GM19025 (cell line): ENCODE results near the gene KPRP.

Experiments
- ATAC-seq: cut with Tn5 transposase; IDR thresholded peaks from one replicate; pipeline ENCODE4 v1.9.1; 2021; ENCODE audit warnings: mild to moderate bottlenecking, low read depth, moderate library complexity; ENCODE audit not compliant: unreplicated experiment

The KPRP gene

GRCh38 chr1:152770411-152770810 is 12.6 kb downstream of the KPRP start:
- no peak for ATAC-seq

- ATAC-seq: no peak
Observed at GRCh38 chr1:152774875-152775274, 17.1 kb downstream of the KPRP start, which contains the start of gene LCE1F. TSS of gene LCE1F (plus strand) at chr1:152775140. CDS start at chr1:152776372, 1,232 bp downstream.

DNA sequence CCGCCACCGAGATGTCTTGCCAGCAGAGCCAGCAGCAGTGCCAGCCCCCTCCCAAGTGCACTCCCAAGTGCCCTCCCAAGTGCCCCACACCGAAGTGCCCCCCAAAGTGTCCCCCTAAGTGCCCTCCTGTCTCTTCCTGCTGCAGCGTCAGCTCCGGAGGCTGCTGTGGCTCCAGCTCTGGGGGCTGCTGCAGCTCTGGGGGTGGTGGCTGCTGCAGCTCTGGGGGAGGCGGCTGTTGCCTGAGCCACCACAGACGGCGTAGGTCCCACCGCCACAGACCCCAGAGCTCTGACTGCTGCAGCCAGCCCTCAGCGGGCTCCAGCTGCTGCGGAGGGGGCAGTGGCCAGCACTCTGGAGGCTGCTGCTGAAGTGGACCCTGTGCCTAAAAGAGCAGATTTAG is 18.5 kb downstream of the KPRP start:
- no peak for ATAC-seq

DNA sequence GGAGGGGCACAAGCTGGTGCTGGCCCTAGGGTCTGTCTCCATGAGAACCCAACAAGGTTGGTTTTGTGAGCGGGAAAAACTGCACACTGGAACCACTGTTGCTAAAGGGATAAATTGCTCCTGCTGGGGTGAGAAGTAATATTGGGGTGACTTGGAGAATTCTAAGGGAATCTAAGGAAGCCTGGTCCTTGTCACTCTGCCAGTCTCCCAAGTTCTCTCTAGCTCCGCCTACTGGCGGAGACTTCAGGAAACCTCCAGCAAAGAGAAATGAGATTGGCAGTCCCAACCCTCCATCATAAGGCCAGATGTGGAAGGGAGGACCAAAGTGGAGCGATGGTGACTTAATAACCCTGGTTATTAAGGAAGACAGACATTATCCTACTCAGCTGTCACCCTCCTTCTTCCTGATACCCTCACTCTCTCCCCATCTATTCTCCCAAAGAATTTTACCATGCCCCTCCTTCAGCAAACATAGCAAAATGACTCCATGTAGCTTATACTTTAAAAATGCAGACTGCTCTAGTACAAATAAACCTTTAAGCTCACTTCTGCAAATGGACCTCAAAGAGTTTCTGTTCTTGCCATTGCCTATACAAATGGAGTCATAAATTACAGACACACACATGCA is 19.8 kb downstream of the KPRP start:
- ATAC-seq: no peak

DNA sequence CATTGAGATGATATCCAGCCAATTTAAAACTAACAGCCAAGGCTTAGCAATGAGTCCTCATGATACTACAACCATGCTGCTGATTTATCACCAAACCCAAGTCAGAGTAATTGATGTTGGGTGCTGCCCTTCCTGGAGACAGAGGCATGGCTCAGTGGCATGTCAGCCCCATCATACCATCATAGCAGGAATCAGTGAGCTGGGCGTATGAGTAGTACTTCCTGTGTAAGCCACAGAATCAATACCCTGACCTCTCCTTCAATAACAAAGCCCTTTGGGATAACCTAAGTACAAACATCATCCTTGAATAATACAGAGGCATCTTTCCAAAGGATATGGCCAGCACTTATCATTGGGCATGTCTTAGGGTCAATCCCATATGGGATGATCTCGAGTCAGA is 25.3 kb downstream of the KPRP start:
- no peak for ATAC-seq

DNA sequence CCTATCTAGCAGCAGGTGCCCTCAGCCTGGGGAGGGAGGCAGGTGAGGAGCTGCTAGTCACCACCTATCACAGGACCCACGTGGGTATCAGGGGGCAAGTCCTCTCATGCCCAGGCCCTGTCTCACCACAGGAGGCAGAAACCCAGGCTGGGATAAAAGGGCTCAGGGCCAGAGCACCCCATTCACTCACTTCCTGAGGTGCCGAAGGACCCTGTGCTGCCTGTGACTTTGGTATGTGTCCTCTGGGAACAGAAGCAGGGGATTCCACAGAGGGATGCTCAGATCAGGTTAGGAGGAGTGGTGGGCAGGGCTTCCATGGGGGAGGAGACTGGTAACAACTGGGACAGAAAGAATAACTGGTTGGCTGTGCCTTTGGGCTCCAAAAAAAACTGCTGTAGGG is 28.3 kb downstream of the KPRP start, which contains the start of gene LCE1E:
LCE1E (plus strand) TSS at position 181 of the 400 bp plus-strand sequence. CDS start 1,043 bp downstream, outside the sequence.
- ATAC-seq: no peak

DNA sequence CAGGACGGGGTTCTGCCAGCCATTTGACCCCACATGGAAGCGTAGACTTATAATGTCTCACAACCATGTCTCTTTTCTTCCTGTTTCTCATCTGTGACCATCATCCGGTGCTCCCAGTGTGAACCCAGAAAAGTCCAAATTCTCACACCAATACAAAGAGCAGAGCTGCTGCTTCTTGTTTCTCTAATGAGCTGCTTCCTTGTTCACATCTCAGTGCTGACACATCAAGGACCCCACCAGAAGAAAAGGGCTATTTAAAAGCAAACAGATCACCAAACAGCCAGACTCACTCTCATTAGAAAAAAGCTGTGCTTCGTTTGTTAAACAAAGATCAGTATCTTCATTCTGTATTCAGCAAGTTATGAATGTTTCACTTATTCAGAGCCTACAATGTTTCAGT is 37.9 kb downstream of the KPRP start:
- ATAC-seq: no peak

- ATAC-seq: no peak
Observed at GRCh38 chr1:152796421-152796820, 38.6 kb downstream of the KPRP start, which contains the start of gene LCE1D. TSS of gene LCE1D (plus strand) at chr1:152796721. CDS start at chr1:152797795, 1,074 bp downstream.

DNA sequence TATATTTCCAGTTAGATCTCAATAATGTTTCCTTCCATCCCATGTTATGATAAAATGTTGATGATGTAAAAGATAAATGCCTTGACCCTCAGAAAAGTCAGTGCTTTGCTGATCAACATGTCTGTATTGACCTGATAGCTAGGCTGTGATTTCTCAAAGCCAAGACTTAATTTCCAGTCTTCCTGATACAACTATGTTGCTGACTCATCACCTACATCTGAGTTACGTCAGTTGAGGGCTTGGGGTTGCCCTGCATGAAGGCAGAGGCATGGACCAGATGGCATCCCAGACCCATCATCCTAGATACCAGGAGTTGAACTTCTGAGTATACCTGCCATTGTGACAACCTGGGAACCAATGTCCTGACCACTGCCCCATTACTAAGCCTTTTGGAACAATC is 43.5 kb downstream of the KPRP start:
- no peak for ATAC-seq

- ATAC-seq: no peak
Observed at GRCh38 chr1:152806576-152806975, 48.8 kb downstream of the KPRP start, which contains the start of gene LCE1C. TSS of gene LCE1C (minus strand) at chr1:152806651. CDS start at chr1:152805478, 1,173 bp downstream.

DNA sequence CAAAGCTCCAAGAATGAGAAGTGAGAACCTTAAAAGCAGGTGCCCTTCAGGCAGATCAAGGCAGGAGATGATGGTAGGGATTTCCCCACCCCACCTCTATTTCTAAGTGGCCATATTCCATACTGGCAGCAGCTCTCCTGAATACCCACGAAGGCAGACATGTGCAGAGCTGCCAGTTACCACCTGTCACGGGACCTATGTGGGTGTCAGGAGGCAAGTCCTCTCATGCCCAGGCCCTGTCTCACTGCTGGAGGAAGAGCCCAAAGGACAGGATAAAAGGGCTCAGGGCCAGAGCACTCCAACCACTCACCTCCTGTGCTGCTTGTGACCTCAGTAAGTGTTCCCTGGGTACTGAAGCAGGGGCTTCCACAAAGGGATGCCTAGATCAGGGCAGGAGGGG is 53.2 kb downstream of the KPRP start:
- no peak for ATAC-seq
